ENCODE data around the gene TMEM45B. TPM values are rescaled to one million over a fixed set of nuclear protein-coding genes. Genes with fewer than 3 reads are reported as not detected.

The TMEM45B gene
- total and polyA plus RNA-seq, 2 of the 13 experiments (the other 11 are each of a cell fraction or from before 2014, with no cell fraction given): 29.1 to 181 TPM

GRCh38 chr11:129815596-129816461 lies at the start of gene TMEM45B (continued):
- TF ChIP-seq ZNF703 (CRISPR knock-in tag; IDR thresholded peaks at IDR 0.05; ENCODE audit: borderline replicate concordance) (no peak), SP140L (CRISPR knock-in tag; IDR thresholded peaks at IDR 0.05; ENCODE audit: borderline replicate concordance) (no peak), PBX3 (CRISPR knock-in tag; IDR thresholded peaks at IDR 0.05; ENCODE audit: borderline replicate concordance) (no peak), KIAA2018 (CRISPR knock-in tag; IDR thresholded peaks at IDR 0.05; ENCODE audit: borderline replicate concordance) (no peak), HIVEP1 (CRISPR knock-in tag; IDR thresholded peaks at IDR 0.05) (0 out of 2 replicates have a peak, but pooled peaks have one; percentile 2)
- TF ChIP-seq, protein P1, sequence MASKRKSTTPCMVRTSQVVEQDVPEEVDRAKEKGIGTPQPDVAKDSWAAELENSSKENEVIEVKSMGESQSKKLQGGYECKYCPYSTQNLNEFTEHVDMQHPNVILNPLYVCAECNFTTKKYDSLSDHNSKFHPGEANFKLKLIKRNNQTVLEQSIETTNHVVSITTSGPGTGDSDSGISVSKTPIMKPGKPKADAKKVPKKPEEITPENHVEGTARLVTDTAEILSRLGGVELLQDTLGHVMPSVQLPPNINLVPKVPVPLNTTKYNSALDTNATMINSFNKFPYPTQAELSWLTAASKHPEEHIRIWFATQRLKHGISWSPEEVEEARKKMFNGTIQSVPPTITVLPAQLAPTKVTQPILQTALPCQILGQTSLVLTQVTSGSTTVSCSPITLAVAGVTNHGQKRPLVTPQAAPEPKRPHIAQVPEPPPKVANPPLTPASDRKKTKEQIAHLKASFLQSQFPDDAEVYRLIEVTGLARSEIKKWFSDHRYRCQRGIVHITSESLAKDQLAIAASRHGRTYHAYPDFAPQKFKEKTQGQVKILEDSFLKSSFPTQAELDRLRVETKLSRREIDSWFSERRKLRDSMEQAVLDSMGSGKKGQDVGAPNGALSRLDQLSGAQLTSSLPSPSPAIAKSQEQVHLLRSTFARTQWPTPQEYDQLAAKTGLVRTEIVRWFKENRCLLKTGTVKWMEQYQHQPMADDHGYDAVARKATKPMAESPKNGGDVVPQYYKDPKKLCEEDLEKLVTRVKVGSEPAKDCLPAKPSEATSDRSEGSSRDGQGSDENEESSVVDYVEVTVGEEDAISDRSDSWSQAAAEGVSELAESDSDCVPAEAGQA (IDR thresholded peaks at IDR 0.05; ENCODE audit: low read depth): no peak
- TF ChIP-seq, protein P1 (CRISPR knock-in tag; IDR thresholded peaks at IDR 0.05; ENCODE audit: borderline replicate concordance): no peak
- TF ChIP-seq, protein P2, sequence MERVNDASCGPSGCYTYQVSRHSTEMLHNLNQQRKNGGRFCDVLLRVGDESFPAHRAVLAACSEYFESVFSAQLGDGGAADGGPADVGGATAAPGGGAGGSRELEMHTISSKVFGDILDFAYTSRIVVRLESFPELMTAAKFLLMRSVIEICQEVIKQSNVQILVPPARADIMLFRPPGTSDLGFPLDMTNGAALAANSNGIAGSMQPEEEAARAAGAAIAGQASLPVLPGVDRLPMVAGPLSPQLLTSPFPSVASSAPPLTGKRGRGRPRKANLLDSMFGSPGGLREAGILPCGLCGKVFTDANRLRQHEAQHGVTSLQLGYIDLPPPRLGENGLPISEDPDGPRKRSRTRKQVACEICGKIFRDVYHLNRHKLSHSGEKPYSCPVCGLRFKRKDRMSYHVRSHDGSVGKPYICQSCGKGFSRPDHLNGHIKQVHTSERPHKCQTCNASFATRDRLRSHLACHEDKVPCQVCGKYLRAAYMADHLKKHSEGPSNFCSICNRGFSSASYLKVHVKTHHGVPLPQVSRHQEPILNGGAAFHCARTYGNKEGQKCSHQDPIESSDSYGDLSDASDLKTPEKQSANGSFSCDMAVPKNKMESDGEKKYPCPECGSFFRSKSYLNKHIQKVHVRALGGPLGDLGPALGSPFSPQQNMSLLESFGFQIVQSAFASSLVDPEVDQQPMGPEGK (CRISPR knock-in tag; IDR thresholded peaks at IDR 0.05): peak; percentile 30; the same call in 1 of the 2 replicates
